Loucy (cell line): ENCODE results near the gene CSTPP1.

Experiments used
- H2AFZ ChIP-seq: fragments of 200-600 bp; sonication (generic); 2 replicates; pipeline ENCODE4 v1.6.0; 2016; ENCODE audit warnings: antibody characterized with exemption, mild to moderate bottlenecking, low read length, moderate library complexity
- H3F3A ChIP-seq: fragments of 200-600 bp; 2 replicates; pipeline ENCODE4 v1.6.0; 2016; ENCODE audit warnings: antibody characterized with exemption, low read depth, mild to moderate bottlenecking
- H3K27me3 ChIP-seq: fragments of 200-600 bp; sonication (generic); 2 replicates; pipeline ENCODE4 v1.6.1; 2014; ENCODE audit warnings: low read length, mild to moderate bottlenecking; ENCODE audit not compliant: insufficient read depth, poor library complexity, severe bottlenecking
- H3K36me3 ChIP-seq: fragments of 200-600 bp; sonication (generic); 2 replicates; pipeline ENCODE4 v1.6.1; 2016; ENCODE audit warnings: low read length; ENCODE audit not compliant: insufficient read depth
- H3K4me1 ChIP-seq: fragments of 200-600 bp; sonication (generic); 2 replicates; pipeline ENCODE4 v1.5.1; 2014; ENCODE audit warnings: low read length, mild to moderate bottlenecking; ENCODE audit not compliant: insufficient read depth, poor library complexity, severe bottlenecking
- H3K4me2 ChIP-seq: fragments of 200-600 bp; sonication (generic); 2 replicates; pipeline ENCODE4 v1.6.0; 2014; ENCODE audit warnings: antibody characterized with exemption, low read length, low read depth, mild to moderate bottlenecking; ENCODE audit not compliant: poor library complexity, severe bottlenecking
- H3K4me3 ChIP-seq: fragments of 200-600 bp; sonication (generic); 2 replicates; pipeline ENCODE4 v1.5.1; 2014; ENCODE audit warnings: low read length, mild to moderate bottlenecking, mixed read lengths; ENCODE audit not compliant: poor library complexity, severe bottlenecking
- H3K79me2 ChIP-seq: fragments of 200-600 bp; sonication (generic); 2 replicates; pipeline ENCODE4 v1.6.1; 2014; ENCODE audit warnings: low read length; ENCODE audit not compliant: insufficient read depth
- H3K9ac ChIP-seq: fragments of 200-600 bp; sonication (generic); 2 replicates; pipeline ENCODE4 v1.6.0; 2014; ENCODE audit warnings: mild to moderate bottlenecking, low read depth, low read length, moderate library complexity; ENCODE audit not compliant: poor library complexity, severe bottlenecking
- H3K9me2 ChIP-seq: fragments of 200-600 bp; sonication (generic); replicated peaks from 2 replicates; pipeline ENCODE4 v1.6.1; 2016; ENCODE audit warnings: low read depth, low read length, mixed read lengths
- H3K9me3 ChIP-seq: fragments of 200-600 bp; sonication (generic); 2 replicates; pipeline ENCODE4 v1.6.1; 2014; ENCODE audit warnings: mild to moderate bottlenecking, antibody characterized with exemption, low read length, low read depth; ENCODE audit not compliant: insufficient read depth
- H4K20me1 ChIP-seq: fragments of 200-600 bp; sonication (generic); 2 replicates; pipeline ENCODE4 v1.6.0; 2014; ENCODE audit warnings: antibody characterized with exemption, low read length, mild to moderate bottlenecking; ENCODE audit not compliant: insufficient read depth, poor library complexity, severe bottlenecking
- EZH2phosphoT487 ChIP-seq: fragments of 200-600 bp; IDR thresholded peaks from 2 replicates; pipeline ENCODE4 v1.6.1; 2018; ENCODE audit warnings: antibody characterized with exemption, mild to moderate bottlenecking, moderate library complexity, borderline replicate concordance
- TF ChIP-seq, protein P1 (sequence below): fragments of 200-600 bp; sonication (generic); conservative IDR thresholded peaks from 2 replicates; pipeline ENCODE4 v1.5.1; 2014; ENCODE audit warnings: mild to moderate bottlenecking, antibody characterized with exemption, low read length

CSTPP1 gene

DNA sequence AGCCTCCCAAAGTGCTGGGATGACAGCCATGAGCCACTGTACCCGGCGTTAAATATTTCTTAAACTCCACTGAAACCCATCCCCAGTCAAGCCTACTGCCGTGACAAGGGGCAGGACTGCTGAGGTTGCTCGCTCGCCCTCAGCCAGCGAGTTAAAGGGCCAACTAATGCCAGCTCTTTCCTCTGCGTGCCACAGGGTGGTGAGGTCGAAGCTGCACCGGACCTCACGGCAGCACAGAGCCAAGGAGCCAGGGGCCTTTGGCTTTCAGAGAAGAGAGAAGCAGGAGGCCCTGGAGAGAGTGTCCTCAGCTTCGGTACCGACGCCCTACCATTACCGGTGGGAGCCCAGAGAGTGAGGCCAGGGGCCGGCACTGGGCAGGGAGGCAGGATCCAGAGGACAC, 227.3 kb downstream of the CSTPP1 start:
- no peaks in the 10 kb centered on the region for H3K9me3 ChIP-seq
- H3F3A ChIP-seq = no peaks in the 10 kb centered on the region
- H3K79me2 ChIP-seq = peaks cover 13% of the 10 kb centered on the region; the same call in 1 of the 2 replicates
- no peak overlapping the region for H2AFZ ChIP-seq
- TF ChIP-seq EZH2phosphoT487 = no peak
- TF ChIP-seq, protein P1, sequence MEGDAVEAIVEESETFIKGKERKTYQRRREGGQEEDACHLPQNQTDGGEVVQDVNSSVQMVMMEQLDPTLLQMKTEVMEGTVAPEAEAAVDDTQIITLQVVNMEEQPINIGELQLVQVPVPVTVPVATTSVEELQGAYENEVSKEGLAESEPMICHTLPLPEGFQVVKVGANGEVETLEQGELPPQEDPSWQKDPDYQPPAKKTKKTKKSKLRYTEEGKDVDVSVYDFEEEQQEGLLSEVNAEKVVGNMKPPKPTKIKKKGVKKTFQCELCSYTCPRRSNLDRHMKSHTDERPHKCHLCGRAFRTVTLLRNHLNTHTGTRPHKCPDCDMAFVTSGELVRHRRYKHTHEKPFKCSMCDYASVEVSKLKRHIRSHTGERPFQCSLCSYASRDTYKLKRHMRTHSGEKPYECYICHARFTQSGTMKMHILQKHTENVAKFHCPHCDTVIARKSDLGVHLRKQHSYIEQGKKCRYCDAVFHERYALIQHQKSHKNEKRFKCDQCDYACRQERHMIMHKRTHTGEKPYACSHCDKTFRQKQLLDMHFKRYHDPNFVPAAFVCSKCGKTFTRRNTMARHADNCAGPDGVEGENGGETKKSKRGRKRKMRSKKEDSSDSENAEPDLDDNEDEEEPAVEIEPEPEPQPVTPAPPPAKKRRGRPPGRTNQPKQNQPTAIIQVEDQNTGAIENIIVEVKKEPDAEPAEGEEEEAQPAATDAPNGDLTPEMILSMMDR = no peak
- H3K4me3 ChIP-seq = no peak overlapping the region
- H3K36me3 ChIP-seq = peaks cover 61% of the 10 kb centered on the region; the same call in 1 of the 2 replicates
- no peaks in the 10 kb centered on the region for H3K27me3 ChIP-seq
- no peaks in the 10 kb centered on the region for H3K9me2 ChIP-seq
- H3K4me1 ChIP-seq = no peaks in the 10 kb centered on the region
- H4K20me1 ChIP-seq = peaks cover 11% of the 10 kb centered on the region
- no peak overlapping the region for H3K9ac ChIP-seq
- H3K4me2 ChIP-seq = no peak overlapping the region

DNA sequence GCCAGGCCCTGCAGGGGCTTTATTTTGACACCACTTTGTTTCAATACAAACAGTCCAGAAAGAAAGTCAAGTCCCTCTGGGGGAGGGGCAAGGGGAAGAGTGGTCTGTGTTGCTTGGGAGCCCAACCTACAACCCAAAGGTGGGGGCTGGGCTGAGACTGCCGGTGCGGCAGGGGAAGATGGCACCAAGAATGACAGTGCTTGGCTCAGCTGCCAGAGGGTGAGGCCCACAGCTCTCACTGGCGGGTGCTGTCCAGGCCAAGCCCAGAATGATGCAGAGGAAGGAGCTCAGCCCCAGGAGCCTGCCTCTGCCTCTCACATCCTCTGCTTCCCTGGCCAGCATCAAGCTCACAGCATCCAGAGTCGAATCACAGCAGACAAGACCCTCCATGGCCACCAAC, 227.8 kb downstream of the CSTPP1 start:
- Histone ChIP-seq H3K27me3 (no peaks in the 10 kb centered on the region), H3K9me3 (no peaks in the 10 kb centered on the region), H3F3A (no peaks in the 10 kb centered on the region), H3K9me2 (no peaks in the 10 kb centered on the region), H3K4me1 (no peaks in the 10 kb centered on the region), H3K4me3 (no peak overlapping the region), H3K9ac (no peak overlapping the region), H3K79me2 (peaks cover 17% of the 10 kb centered on the region; the same call in 1 of the 2 replicates), H3K36me3 (peaks cover 61% of the 10 kb centered on the region; the same call in 1 of the 2 replicates), H4K20me1 (peaks cover 11% of the 10 kb centered on the region), H3K4me2 (no peak overlapping the region), H2AFZ (no peak overlapping the region)
- TF ChIP-seq, protein P1 = no peak
- no peak for TF ChIP-seq EZH2phosphoT487

DNA sequence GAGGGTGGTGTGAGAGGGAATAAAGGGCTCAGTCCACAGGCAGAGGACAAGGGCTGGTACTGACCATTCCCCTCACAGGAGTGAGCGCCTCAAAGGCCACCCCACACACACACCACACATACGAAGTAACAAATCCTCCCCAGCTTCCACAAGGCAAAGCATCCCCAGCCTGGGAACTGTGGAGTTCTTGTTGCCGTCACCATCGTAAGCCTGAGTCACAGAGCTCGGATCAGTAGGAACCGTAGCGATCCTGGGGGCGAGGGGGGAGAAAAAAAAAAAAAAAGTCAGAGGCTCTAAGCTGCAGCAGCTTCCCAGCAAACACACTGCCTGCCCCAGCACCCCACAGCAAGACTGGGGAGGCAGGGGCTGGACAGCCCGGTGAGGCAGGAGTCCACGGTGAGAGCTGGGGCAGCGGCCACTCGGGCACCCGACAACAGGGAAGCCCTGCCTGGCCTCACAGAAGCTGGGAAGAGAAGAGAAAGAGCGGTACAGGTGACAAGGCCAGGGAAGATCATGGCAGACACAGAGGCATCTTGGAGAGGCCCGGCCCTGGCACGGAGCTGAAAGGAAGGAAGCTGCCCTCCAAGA, 228.8 kb downstream of the CSTPP1 start:
- Histone ChIP-seq H2AFZ (no peak overlapping the region), H3K36me3 (peaks cover 67% of the 10 kb centered on the region; the same call in 1 of the 2 replicates), H3K27me3 (no peaks in the 10 kb centered on the region), H3K9me2 (no peaks in the 10 kb centered on the region), H3K4me1 (no peaks in the 10 kb centered on the region), H3K4me2 (no peak overlapping the region), H4K20me1 (peaks cover 11% of the 10 kb centered on the region), H3K9me3 (no peaks in the 10 kb centered on the region), H3K4me3 (no peak overlapping the region), H3F3A (no peaks in the 10 kb centered on the region), H3K9ac (no peak overlapping the region), H3K79me2 (peaks cover 24% of the 10 kb centered on the region; the same call in 1 of the 2 replicates)
- TF ChIP-seq, protein P1 = no peak
- no peak for TF ChIP-seq EZH2phosphoT487
